HepG2 (cell line): ENCODE data around the gene CSTPP1.

Experiments used
- BCL3 ChIP-seq: sonication (generic); formaldehyde crosslinking; IDR thresholded peaks from 2 replicates; pipeline ENCODE4 v1.5.1; 2020; ENCODE audit warnings: mild to moderate bottlenecking, missing genetic modification reagents, moderate library complexity
- CTCF ChIP-seq: sonication (generic); formaldehyde crosslinking; IDR thresholded peaks from 2 replicates; pipeline ENCODE4 v1.5.0; 2020; ENCODE audit warnings: mild to moderate bottlenecking, missing genetic modification reagents, moderate library complexity
- HNRNPLL ChIP-seq: fragments of 200-400 bp; formaldehyde crosslinking; IDR thresholded peaks from 2 replicates; pipeline ENCODE4 v1.6.1; 2017; ENCODE audit warnings: mild to moderate bottlenecking, low read depth, low read length; ENCODE audit not compliant: poor library complexity, severe bottlenecking
- KDM5A ChIP-seq: fragments of 200-600 bp; sonication (generic); IDR thresholded peaks from 2 replicates; pipeline ENCODE4 v1.7.0; 2018; ENCODE audit warnings: antibody characterized with exemption, mild to moderate bottlenecking, low read length, borderline replicate concordance
- POLR2A ChIP-seq, 2 experiments: IDR thresholded peaks; 2 replicates each; pipeline ENCODE4 v1.6.1; 2011; ENCODE audit warnings: low read depth in 2 of 2, low read length in 2 of 2, mild to moderate bottlenecking in 1 of 2, moderate library complexity in 1 of 2; ENCODE audit not compliant: insufficient read depth in 1 of 2
- ZNF260 ChIP-seq: sonication (generic); formaldehyde crosslinking; IDR thresholded peaks from 2 replicates; pipeline ENCODE4 v1.4.0; 2020; ENCODE audit warnings: missing genetic modification reagents, low read depth, mild to moderate bottlenecking, borderline replicate concordance
- ZNF407 ChIP-seq: sonication (generic); formaldehyde crosslinking; IDR thresholded peaks from one replicate; pipeline ENCODE4 v1.5.1; 2020; ENCODE audit warnings: mild to moderate bottlenecking, missing genetic modification reagents; ENCODE audit errors: not compliant biosample characterization
- ZNF543 ChIP-seq: sonication (generic); formaldehyde crosslinking; IDR thresholded peaks from 2 replicates; pipeline ENCODE4 v1.4.0; 2020; ENCODE audit warnings: mild to moderate bottlenecking, missing genetic modification reagents
- ZNF597 ChIP-seq: sonication (generic); formaldehyde crosslinking; IDR thresholded peaks from 2 replicates; pipeline ENCODE4 v1.5.0; 2020; ENCODE audit warnings: missing genetic modification reagents

GRCh38 chr11:47047972-47048371 lies 111.4 kb downstream of the CSTPP1 start:
- no peak for TF ChIP-seq POLR2A (IDR thresholded peaks at IDR 0.05; ENCODE audit: insufficient read depth in 1 of 2, low read depth in 2 of 2, low read length in 2 of 2)
- TF ChIP-seq CTCF: no peak
- no peak for TF ChIP-seq BCL3 (CRISPR knock-in tag)
- no peak for TF ChIP-seq ZNF597 (CRISPR knock-in tag)
- no peak for TF ChIP-seq ZNF260
- no peak for TF ChIP-seq ZNF543 (CRISPR knock-in tag)
- no peak for TF ChIP-seq ZNF407 (CRISPR knock-in tag)
- no peak for TF ChIP-seq HNRNPLL
- TF ChIP-seq KDM5A: no peak
